HG03095 (cell line): ENCODE data around the gene BHLHE23.

Experiments
- ATAC-seq: cut with Tn5 transposase; IDR thresholded peaks from one replicate; pipeline ENCODE4 v1.9.1; 2021; ENCODE audit warnings: moderate library complexity; ENCODE audit not compliant: unreplicated experiment

Gene BHLHE23

GRCh38 chr20:62993856-62994494 is 12.8 kb downstream of the BHLHE23 start:
- ATAC-seq = no peak

DNA sequence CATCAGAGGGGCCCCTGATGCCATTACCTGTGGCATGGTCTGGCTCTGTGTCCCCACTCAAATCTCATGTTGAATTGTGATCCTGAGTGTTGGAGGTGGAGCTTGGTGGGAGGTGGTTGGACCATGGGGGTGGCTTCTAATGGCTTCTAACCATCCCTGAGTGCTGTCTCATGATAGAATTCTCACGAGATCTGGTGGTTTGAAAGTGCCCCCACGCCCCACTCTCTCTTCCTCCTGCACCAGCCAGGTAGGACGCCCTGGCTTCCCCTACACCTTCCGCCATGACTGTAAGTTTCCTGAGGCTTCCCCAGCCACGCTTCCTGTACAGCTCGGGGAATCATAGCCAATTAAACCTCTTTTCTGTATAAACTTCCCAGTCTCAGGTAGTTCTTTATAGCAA is 14.9 kb downstream of the BHLHE23 start:
- ATAC-seq = no peak

DNA sequence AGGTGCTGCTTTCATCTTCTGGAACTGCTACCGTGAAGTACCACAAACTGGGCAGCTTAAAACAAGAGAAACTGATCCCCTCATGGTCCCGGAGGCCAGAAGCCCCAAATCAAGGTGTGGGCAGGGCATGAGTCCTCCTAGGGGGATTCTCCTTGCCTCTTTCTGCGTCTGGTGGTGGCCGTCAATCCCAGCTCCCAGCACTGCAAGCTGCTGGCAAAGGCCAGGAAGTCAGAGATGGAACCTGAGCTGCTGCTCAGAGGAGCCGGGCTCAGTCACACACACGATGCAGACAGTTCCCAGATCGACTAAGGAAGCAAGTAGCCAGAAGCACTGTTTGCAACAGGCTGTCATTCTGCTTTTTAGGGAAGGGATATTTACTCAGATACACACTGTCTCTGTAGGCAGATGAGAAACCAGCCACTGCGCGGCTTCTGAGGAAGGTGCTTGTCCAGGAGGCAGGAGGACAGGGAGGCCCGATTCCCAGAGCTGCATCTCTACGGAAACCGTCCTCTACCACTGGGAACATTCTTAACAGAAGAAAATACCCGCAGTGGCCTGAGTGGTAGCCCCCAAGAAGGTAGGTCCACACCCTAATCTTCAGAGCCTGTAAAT is 15.5 kb downstream of the BHLHE23 start:
- ATAC-seq = no peak

DNA sequence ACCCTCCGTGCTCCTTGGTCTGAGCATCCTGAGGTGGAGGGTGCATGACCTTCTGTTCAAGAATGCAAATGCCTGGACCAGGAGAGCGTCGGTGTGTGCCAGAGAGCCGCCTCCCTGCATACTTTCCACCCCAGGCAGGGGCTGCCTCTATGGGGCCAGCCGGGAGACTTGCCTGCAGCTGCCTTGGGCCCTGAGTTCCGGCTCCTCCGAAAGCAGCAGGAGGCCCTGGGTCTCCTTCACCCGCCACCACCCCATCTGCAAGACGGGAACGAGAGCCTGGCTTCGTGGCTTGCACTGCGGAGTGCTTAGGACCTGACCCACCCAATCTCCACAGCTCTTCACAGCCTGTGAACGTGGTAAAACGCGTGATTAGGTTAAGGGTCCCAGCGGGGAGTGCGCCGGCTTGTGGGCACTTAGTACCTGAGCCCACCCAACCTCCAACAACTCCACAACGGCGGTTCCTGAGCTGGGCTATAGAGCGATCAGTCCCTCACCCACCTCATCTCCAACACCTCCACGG is 16.4 kb downstream of the BHLHE23 start:
- no peak for ATAC-seq

DNA sequence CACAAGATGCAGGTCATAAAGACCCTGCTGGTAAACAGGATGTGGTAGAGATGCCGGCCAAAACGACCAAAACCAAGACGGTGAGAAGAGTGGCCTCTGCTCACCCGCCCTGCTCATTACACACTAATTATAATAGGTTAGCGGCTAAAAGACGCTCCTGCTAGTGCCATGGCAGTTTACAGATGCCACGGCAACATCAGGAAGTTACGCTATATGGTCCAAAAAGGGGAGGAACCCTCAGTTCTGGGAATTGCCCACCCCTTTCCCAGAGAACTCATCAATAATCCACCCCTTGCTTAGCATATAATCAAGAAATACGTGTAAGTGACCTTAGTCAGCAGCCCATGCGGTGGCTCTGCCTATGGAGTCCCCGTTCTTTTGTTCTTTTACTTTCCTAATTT is 17.6 kb downstream of the BHLHE23 start:
- ATAC-seq = no peak

DNA sequence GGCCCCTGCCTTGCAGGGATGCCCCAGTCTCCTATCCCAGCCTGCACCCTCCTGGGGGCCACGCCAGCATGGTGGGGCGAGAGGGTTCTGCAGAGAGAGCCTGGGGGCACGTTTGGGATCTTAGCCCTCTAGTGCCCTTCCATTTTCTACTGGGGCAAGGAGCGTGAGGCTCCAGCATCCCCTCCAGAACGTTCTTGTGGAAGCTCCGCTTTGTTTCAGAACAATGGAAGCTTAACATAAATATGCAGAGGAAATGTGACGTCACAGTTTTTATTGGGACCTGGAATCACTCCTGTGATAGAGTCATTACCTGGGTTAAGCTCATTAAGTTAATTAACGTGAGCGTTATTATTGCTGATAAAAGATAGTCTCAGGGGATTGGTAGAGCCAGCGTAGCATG is 19.6 kb downstream of the BHLHE23 start:
- no peak for ATAC-seq

DNA sequence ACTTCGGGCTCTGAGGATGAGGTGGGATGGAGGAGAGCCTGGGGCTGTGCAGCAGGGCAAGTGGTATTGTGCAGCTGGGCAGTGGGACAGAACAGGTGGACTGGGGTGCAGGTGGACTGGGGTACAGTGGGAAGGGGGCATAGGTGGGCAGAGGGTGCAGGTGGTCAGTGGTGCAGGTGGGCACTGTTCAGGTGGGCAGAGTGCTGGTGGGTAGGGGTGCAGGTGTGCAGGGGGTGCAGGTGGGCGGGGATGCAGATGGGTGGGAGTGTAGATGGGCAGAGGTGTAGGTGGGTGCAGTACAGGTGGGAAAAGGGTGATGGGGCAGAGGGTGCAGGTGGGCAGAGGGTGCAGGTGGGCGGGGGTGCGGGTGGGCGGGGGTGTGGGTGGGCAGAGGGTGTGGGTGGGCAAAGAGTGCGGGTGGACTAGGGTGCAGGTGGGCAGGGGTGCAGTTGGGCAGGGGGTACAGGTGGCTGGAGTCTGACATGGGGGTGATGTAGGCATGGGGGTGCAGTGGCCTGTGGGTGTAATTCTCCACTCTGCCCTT is 20.4 kb downstream of the BHLHE23 start:
- no peak for ATAC-seq

- ATAC-seq = no peak
Measured at GRCh38 chr20:62985444-62985778, 21.4 kb downstream of the BHLHE23 start.

- ATAC-seq = no peak
Measured at GRCh38 chr20:62984666-62985443, 21.9 kb downstream of the BHLHE23 start.

- ATAC-seq = no peak
Measured at GRCh38 chr20:62983210-62983609, 23.6 kb downstream of the BHLHE23 start.

- ATAC-seq = no peak
Measured at GRCh38 chr20:62982124-62983075, 24.4 kb downstream of the BHLHE23 start.

- ATAC-seq = no peak
Measured at GRCh38 chr20:62980970-62981369, 25.8 kb downstream of the BHLHE23 start.

- ATAC-seq = no peak
Measured at GRCh38 chr20:62980380-62980960, 26.3 kb downstream of the BHLHE23 start.

DNA sequence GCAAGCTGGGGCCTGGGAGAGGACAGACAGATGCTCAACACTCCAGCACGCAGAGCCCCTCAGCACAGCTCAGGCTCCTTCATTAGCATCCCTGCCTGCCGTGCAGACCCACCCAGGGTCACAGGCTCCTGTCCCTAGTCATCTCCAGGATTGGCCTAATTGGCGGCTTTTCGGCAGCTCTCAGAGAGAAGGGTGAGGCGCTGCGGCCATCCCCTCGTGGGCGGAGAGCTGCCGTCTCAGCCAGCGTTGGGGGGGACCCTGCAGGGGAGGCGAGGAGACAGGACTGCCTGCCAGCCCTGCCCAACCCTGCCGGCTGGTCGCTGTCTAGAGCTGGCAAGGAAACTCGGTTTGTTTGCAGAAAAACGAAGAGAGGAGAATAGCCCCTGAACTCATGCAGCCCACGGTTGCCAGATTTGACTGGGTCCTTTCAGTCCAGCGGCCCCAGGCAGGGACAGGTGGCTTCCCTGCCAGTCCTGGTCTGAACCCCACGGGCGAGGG is 26.8 kb downstream of the BHLHE23 start:
- no peak for ATAC-seq

- no peak for ATAC-seq
Measured at GRCh38 chr20:62979310-62979709, 27.5 kb downstream of the BHLHE23 start.

DNA sequence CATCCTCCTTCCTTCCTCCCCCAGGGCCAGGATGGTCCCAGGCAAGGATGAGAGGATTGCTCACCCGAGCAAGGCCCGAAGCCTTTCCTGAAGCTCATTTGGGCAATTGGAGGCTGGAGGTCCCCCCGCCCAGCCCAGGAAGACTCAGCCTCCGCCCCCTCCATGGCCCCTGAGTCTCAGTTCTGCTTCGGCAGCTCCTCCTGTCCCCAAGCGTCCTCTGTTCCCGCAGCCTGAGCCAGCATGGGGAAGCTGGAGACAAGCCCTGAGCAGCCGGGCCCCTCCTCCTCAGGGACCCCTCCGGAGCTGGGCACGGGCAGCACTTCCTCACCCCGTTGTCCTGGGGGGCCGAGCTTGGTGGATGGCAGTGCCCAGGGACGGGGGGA is 28.2 kb downstream of the BHLHE23 start:
- ATAC-seq = no peak

DNA sequence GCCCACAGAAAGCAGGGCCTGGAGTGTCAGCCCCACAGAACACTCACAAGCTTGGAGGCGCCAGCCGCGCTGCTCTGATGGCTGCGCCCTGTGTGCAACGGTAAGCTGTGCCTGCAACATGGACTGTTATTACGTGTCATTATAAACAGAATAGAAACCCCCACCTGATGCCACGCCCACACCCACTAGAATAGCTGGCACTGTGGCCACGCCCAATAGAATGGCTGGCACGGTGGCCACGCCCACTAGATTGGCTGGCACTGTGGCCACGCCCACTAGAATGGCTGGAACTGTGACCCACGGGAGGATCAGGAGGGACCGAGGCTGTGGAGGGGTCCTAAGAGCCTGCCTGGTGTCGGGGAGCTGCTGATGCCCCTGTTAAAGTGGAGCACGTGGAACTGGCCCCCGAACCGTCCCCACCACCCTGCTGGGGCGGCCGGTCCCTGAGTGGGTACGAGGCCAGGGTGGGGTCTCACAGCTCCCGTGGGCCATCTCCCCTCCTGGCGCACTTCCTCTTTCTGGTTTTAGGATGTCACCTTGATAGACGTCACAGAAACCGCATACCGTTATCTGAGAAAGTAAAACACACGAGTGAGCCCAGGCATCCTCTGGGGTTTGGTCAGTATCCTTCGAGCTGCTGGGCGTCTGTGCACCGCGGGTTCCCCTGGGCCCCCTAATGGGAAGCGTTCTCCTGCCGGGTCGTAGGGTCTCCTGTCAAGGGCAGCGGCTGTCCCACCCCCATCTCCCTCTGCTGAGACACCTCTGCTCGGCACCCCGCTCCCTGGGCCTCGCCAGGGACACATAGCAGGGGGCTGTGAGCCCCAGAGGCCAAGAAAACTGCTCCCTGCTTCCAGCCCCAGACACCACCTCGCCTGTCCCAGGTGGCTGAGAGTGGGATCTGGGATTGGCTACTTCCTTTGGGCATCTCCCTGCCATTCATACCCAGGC is 28.9 kb downstream of the BHLHE23 start:
- peak; percentile 53 for ATAC-seq

GRCh38 chr20:62976886-62977285 is 29.9 kb downstream of the BHLHE23 start:
- no peak for ATAC-seq
